A549 treated with RU486 at 1 μM for 4 hours (cell line): ENCODE results near the gene BBS1. TPM values are rescaled to one million over a fixed set of nuclear protein-coding genes. Genes with fewer than 3 reads are reported as not detected.

Experiments used
- total RNA-seq: library from RNA; stranded (reverse); fragments of 200-300 nt; extraction: Qiagen RNA extraction; gene quantifications from 5 replicates; pipeline ENCODE4 v1.2.3, GENCODE V29; 2022; ENCODE audit warnings: low read depth

Gene BBS1
- 8.5 to 11.3 TPM (median 9.7 TPM) in 5 replicates for total RNA-seq

GRCh38 chr11:66510271-66510989 lies at the start of gene BBS1:
TSS of gene BBS1 (plus strand) at chr11:66510635. CDS start at chr11:66510660, 25 bp downstream.

DNA sequence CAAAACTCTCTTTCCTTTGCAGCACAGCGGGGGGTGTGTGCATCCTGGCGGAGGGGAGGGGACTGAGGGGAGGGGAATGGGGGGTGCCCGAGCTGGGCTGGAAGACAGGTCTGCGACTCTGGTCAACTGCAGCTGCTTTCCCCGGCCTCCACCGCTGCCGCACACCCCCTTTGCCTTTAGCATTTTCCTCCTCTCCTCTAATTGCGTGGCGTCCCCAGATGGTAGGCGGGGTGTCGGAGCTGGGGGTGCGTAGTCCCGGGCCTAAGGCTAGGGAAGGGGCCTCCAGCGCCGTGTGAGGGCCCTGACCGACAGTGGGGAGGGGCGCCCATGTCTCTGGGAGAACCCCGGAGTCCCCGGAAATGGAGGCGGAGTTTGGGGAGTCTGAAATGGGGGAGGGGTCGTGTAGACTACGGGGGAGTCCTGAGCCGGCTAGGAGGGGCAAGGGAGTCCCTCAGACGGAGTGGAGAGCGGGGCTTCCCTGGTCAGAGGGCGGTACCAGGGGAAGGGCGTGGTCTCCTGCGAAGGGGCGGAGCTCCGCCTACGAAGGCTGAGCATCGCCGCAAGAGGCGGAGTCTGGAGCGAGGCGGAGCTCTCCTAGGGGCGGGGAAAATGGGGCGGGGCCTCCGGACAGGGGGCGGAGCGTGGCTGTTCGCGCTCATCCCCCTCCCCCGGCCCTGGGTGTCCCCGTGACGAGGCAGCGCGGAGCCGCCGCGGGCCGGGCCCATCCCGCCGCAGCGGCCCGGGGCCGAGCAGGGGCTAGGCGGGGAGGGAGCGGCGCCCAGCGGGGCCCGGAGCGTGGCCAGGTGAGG lies 44.0 kb upstream of the BBS1 start, which contains the start of gene PELI3:
PELI3 (plus strand) TSS at position 681 of the 809 bp plus-strand sequence. CDS start 1,224 bp downstream, outside the sequence.

GRCh38 chr11:66480117-66480938 lies 30.1 kb upstream of the BBS1 start, which contains the start of gene DPP3:
TSS of gene DPP3 (plus strand) at chr11:66480434. CDS start at chr11:66482201, 1,767 bp downstream.

GRCh38 chr11:66545701-66546367 lies 35.4 kb downstream of the BBS1 start, which contains the start of gene ZDHHC24:
TSS of gene ZDHHC24 (minus strand) at chr11:66546048. CDS start at chr11:66546003, 45 bp downstream.

DNA sequence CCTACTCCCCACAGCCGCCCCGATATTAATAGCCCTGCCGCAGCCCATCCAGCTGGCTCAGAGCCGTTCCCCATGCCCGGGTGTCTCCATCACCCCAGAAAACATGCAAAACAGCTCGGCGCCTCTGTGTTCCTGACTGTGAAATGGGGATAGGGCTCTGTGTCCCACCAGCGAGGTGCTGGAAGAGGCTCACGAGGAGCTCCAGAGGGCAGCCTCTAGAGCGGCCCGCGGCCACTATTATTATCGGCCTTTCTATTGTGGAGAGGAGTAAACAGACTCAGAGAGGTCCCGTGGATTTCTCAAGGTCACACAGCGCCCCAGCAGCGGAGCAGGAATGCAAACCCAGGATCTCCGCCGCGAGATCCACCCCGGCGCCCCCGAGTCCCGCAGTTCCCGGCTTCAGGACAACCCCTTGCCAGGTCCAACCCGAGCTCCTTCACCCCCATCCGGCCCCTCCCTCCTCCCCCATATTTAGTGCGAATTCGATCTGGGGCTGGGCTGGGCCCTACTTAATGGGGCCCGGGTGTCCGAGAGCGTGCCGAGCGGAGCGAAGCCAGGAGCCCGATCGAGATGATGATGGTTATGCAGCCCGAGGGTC lies 36.0 kb downstream of the BBS1 start, which contains the start of gene ACTN3:
ACTN3 (plus strand) TSS at position 536 of the 598 bp plus-strand sequence; CDS start at position 571, 35 bp downstream.

DNA sequence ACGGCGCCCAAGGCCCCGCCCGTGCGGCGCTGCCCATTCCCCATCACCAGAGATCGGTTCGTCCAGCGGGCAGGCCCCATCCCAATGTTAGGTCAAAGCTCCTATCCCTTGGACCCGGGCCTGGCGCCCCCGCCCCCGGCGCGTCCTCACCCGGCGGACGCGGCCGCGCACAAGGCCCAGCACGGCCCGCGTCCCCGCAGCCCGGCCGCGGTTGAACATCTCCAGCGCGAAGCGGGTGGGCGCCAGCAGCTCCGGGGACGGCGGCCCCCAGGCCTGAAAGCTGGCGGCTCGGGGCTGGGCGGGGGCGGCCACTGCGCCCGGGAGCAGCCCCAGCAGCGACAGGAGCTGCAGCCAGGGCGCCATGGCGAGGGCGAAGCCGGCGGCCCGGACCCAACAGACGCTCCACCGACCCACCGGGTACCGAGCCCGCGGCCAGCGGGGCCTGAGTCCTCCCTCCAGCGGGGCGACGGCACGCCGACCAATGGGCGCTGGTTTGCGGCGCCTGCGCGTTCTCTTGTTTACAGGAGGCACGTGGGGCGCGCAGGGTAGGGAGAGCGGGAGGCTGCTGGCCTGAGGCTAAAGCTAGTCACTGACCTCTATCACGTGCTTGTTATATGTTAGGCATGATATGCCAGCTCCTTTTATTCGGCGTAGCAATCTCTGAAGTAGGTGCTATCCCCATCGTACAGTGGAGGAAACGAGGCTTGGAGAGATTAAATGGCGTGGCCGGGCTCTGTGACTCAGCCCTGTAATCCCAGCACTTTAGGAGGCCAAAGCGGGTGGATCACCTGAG lies 57.9 kb downstream of the BBS1 start, which contains the start of gene CTSF:
CTSF (minus strand) TSS at position 483 of the 793 bp plus-strand sequence; CDS start at position 363, 120 bp downstream.

Other genes with a start within 250 kb of the BBS1 start
- 124 to 152 TPM (median 145 TPM) in 5 replicates for gene RAB1B, start 242.0 kb upstream of the BBS1 start, total RNA-seq
- 1.4 to 3.7 TPM (median 2.9 TPM) in 5 replicates for gene CNIH2, start 232.5 kb upstream of the BBS1 start, total RNA-seq
- gene YIF1A, start 221.5 kb upstream of the BBS1 start, total RNA-seq: 88.2 to 117 TPM (median 116 TPM) in 5 replicates
- 1.6 to 4.3 TPM (median 3.9 TPM) in 5 replicates for gene TMEM151A, start 218.7 kb upstream of the BBS1 start, total RNA-seq
- gene CD248, start 193.6 kb upstream of the BBS1 start, total RNA-seq: 0.05 TPM in 1 of 5 replicates, not detected in the others
- 26.8 to 43.4 TPM (median 39.3 TPM) in 5 replicates for gene RIN1, start 174.2 kb upstream of the BBS1 start, total RNA-seq
- gene BRMS1, start 165.5 kb upstream of the BBS1 start, total RNA-seq: 77.8 to 106 TPM (median 89.7 TPM) in 5 replicates
- gene B4GAT1, start 163.0 kb upstream of the BBS1 start, total RNA-seq: 13.2 to 19.8 TPM (median 18.8 TPM) in 5 replicates
- gene SLC29A2, start 138.9 kb upstream of the BBS1 start, total RNA-seq: 2.6 to 5.4 TPM (median 4.9 TPM) in 5 replicates
- not detected in 5 replicates for gene NPAS4, start 89.6 kb upstream of the BBS1 start, total RNA-seq
- gene MRPL11, start 71.8 kb upstream of the BBS1 start, total RNA-seq: 87.3 to 129 TPM (median 112 TPM) in 5 replicates
- 4.3 to 6.6 TPM (median 5.7 TPM) in 5 replicates for gene PELI3, start 43.7 kb upstream of the BBS1 start, total RNA-seq
- 48.5 to 54.5 TPM (median 51.5 TPM) in 5 replicates for gene DPP3, start 30.2 kb upstream of the BBS1 start, total RNA-seq
- 8.9 to 15.3 TPM (median 13.1 TPM) in 5 replicates for gene ZDHHC24, start 35.4 kb downstream of the BBS1 start, total RNA-seq
- 0.06 TPM in 1 of 5 replicates, not detected in the others for gene ACTN3, start 36.3 kb downstream of the BBS1 start, total RNA-seq
- gene CTSF, start 58.0 kb downstream of the BBS1 start, total RNA-seq: 31.1 to 41.6 TPM (median 32.4 TPM) in 5 replicates
- gene CCDC87, start 82.4 kb downstream of the BBS1 start, total RNA-seq: 0.53 to 0.80 TPM (median 0.64 TPM) in 5 replicates
- 24.8 to 30.2 TPM (median 26.8 TPM) in 5 replicates for gene CCS, start 82.5 kb downstream of the BBS1 start, total RNA-seq
- 59.1 to 79.8 TPM (median 70.3 TPM) in 5 replicates for gene RBM14, start 106.0 kb downstream of the BBS1 start, total RNA-seq
- gene RBM4, start 128.1 kb downstream of the BBS1 start, total RNA-seq: 133 to 148 TPM (median 141 TPM) in 5 replicates
- gene RBM4B, start 167.3 kb downstream of the BBS1 start, total RNA-seq: 19.2 to 21.8 TPM (median 21.7 TPM) in 5 replicates
- 8.0 to 12.0 TPM (median 11.0 TPM) in 5 replicates for gene SPTBN2, start 218.6 kb downstream of the BBS1 start, total RNA-seq